NCI-H1105 (cell line): Measurements from ENCODE around the gene NCBP2.
A peak's percentile ranks its signal among the peaks of the same experiment; 100 is the strongest.

Experiments
- DNase-seq: peaks from one replicate; lab custom pipeline; 2025; lab: John Stamatoyannopoulos, UW

The NCBP2 gene

DNA sequence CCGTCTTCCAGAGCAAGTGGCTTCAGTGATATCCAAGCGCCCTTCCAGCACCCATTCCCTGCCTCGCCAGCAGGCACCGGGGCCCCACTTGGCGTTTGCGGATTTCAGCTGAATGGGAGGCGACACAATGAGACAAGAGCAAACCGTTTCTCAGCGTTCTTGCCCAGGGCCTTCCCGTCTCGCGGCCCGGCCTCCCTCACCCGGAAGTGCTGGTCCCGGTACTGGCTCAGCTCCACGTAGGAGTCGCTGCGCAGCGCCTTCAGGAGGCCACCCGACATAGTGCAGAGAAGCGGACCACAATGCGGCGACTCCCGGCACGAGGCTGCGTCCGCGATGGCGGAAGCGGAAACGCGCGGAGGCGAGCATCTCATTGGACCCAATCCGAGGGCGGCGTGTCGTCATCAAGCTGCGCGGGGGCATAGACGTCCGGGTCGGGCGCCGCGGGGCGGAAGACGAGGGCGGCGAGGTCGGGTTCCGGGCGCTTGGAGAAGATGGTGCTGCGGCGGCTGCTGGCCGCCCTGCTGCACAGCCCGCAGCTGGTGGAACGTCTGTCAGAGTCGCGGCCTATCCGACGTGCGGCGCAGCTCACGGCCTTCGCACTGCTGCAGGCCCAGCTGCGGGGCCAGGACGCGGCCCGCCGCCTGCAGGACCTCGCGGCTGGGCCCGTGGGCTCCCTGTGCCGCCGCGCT lies at the start of gene NCBP2:
Gene NCBP2 (minus strand): TSS at position 303 of the 689 bp plus-strand sequence. CDS start 25 bp downstream, at position 278.
- peak; percentile 100 for DNase-seq

DNA sequence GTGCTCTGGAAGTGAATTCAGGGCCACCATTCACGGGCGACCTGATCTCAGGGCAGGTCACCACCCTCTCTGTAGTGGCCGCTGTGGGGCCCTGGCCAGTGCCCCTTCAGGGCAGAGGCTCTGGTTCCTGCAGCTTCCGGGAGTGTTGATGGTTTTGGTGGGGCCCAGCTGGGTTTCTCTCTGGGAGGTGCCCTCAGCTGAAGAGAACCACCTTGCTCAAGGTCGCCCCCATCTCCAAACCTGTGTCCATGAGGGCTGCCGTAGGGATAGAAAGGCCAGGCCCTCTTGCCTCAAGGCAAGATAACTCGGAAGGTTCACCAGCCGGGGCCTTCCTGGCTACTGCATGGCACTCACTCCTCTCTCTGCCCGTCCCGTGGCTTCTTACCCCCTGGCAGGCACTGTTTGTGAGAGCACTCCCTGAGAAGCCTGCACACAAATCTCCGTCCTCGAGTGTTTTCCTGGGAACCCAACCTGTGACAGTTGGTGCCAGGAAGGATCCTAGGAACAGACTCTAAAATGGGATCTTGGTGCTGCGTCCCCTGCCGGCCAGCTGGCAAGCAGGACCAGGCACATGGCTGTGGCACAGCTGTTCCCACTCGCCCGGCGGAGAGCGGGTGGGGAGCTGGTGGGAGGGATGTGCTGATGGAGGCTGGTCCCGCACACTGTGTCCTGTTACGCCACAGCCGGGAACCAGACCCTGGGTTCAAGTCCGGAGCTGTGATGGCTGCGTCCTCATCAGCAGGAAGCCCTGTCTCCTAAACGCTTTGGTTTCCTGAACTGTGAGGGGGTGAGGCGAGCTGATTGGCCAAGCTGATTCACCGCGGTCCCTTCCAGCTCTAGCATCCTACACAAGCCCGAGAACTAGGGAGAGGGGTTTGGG lies 49.5 kb upstream of the NCBP2 start:
- DNase-seq = no peak

DNA sequence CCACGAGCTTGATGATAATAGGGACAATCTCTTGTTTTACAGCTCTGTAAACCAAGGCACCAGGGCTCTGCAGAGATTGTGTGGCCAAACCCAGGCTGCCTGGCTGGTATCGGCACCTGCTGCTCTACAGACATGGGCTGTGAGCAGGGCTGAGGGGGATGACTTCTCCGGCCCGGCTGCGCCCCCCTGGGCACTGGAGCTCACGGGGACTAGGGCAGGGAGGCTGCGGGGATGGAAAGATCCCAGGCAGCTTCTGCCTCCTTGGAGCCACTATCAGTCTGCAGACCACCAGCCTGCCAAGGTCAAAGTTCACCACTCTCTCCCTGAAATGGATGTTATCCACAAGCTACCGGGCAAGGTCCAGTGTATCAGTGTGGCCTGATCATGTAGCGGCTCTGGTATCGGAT lies 48.3 kb upstream of the NCBP2 start:
- DNase-seq = no peak

DNA sequence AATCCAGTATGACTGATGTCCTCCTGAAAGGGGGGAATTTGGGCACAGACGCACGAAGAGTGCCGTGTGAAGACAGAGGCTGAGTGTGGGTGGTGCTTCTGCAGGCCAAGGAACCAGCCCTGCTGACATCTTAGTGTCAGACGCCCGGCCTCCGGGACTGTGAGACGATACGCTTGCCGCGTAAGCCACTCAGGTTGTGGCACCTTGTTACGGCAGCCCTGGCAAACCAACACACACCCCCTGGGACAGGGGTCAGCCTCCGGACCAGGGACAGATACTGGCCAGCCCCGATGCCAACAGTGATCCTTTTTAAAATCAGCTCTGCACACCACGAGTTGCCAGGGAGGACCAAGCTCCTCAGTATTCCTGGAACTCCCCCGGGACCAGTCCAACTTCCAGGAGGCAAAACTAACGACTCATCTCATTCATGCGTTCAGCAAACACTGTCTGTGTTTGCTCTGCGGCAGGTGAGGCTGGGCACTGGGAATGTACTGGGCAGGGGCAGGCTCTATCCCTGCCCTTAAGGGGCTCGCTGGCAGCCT lies 47.5 kb upstream of the NCBP2 start:
- no peak for DNase-seq

DNA sequence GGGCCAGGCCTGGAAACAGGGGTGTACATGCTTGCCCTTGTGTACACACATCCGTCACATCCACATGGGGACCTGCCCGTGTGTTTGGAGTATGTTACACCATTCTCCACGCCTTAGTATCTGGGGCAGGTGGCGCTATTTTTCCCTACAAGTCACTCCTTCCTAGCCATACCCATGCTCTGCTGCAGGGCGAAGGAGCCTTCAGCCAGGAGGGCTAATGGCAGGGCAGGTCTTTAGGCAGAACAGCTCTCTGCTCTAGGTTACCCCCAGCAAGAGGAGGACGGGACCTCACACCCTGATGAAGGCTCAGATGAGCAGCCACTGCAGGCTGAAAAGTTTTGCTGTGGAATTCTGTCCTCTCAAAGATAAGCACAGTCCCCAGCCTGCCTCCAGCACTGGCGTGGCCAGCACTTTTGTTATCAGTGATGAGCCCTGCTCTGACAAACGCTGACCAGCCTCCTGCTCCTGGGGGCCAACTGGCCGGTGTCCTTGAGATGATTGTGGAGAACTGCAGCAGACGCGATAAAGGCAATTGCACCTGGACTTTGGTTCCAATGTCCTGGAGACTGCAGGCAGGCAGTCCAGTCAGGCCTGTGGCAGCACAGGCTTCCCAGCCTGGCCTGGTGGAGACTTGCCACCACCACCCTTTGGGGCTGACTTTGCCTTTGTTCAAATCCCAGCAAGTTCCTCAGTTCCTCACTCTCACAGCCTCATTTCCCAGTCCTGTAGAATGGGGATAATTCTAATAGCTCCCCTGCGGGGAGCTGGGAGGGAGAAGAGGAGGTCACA lies 46.1 kb upstream of the NCBP2 start:
- DNase-seq = no peak

DNA sequence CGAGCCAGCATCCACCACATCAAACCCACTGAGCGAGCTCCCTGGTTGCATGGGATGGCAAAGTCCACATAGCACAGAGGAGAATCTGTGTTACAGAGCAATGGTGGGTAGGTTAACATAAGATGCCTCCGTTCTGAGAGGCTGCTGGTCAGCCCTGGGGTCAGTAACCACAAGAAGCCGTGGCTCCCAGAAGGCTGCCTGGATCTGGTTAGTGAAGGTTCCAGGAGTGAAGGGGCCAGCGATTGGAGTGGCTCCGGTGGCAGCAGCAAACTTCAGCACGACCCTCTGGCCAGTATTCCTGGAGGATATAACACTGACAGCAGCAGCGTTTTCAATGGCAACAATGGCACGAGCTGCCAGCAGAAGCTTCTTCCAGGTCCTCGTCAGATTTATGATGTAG lies 44.7 kb upstream of the NCBP2 start:
- no peak for DNase-seq

DNA sequence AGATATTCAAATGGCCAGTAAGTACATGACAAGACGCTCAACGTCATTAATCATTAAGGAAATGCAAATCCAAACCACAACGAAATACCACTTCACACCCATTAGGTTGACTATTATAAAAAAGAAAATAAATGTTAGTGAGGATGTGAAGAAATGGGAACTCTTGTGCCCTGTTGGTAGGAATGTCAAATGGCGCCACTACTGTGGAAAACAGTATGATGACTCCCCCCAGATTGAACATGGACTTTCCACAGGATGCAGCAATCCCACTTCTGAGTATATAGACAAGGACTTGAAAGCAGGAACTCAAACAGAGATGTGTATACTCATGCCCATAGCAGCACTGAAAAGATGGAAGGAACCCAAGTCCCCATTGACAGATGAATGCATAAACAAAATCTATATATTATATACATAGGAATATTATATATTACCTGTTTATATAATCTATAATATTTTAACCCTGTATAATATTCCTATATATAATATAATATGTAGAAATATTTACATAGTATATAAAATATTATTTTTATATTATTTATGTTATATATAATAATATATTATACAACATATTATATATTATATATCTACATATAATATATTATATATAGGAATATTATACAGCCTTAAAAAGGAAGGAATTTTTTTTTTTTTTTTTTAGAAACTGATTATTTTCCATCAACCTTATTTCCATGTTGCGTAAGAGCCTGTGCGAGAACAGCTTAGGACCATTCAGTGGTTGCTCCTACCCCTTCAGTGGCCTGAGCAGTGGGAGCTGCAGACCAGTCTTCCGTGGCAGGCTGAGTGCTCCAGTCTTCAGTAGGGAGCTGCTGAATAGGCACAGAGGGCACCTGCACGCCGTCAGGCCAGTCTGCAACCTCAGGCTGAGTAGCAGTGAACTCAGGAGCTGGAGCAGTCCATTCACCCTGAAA lies 43.9 kb upstream of the NCBP2 start:
- no peak for DNase-seq

DNA sequence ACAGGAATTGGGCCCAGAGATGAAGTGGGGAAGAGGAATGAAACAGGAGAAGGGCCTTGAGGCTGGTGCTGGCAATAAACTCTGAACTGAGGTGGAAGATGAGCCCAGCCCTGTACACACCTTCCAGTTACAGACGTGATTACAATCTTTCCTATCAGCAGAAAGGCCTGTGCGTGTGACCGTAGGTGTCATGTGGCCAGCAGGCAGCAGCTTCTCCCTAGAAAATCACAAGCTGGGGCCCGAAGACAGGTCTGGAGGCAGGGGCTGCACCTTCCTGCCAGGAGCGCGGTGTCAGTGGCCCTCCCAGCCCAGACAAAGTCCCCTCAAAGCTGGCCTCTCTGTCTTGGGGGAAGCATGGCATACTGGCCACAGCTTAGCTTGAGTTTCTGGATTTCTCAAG lies 43.0 kb upstream of the NCBP2 start:
- DNase-seq = no peak

DNA sequence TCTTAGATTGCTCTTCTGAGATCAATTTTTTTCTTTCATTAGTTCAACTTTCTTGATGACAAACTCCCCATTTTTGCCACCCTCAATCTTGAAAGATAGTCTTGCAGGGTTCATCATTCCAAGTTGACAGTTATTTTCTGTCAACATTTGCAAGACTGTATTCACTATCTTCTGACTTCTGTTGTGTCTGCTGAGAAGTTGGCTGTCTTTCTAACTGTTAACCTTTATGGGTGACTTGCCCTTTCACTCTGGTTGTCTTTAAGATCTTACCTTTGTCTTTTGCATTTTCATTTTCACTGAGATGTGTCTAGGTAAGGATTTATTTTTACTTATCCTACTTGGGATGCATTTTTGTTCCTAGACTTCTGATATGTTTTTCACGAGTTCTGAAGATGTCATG lies 40.9 kb upstream of the NCBP2 start:
- DNase-seq = no peak

DNA sequence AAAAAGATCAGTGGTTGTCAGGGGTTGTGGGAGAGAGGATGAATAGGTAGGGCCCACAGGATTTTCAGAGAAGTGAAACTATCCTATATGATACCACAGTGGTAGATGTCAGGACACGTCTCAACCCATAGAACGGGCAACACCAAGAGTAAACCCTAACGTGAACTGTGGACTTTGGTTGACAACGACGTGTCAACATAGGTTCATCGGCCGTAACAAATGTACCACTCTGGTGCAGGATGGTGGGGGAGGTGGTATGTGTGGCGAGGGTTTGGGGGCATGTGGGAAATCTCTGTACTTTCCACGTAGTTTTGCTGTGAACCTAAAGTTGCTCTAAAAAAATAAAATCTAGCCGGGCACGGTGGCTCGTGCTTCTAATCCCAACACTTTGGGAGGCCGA lies 39.3 kb upstream of the NCBP2 start:
- DNase-seq = no peak

DNA sequence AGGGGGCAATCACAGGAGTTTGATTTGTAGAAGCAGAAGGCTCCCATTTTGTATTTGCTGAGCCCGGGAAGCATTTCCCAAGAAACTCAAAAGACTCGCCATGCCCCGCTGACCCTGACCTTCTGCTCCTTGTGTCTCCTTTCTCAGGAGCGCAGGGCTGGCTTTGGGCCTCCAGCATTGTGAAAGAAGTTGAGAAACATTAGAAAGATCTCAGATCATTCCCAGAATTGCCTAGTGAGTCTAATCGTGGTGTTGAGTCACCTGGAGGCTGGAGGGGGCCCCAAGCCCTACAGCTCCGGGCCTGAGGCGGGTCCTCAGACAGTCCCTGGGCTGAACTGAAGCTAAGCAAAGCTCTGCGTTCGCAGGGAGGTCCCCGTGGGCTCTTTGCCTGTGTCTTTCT lies 37.2 kb upstream of the NCBP2 start:
- no peak for DNase-seq

DNA sequence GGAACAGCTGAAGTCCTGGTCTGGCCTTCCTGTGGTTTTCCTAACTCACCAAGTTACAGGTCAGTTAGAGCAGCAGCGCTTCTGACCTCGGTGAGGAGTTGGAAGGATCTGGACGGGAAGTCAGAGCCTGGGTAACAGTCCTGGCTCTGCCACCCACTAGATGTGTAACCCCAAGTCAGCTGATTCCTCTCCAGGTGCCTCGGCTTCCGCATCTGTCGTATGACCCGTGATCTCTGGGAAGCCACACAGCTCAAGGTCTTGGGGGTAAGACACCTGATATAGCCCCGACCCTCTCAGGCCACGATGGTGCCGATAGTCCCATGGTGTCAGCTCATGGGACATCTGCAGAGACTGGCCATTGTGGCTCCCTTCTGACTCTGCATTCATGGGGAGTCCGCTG lies 34.6 kb upstream of the NCBP2 start:
- DNase-seq = no peak

DNA sequence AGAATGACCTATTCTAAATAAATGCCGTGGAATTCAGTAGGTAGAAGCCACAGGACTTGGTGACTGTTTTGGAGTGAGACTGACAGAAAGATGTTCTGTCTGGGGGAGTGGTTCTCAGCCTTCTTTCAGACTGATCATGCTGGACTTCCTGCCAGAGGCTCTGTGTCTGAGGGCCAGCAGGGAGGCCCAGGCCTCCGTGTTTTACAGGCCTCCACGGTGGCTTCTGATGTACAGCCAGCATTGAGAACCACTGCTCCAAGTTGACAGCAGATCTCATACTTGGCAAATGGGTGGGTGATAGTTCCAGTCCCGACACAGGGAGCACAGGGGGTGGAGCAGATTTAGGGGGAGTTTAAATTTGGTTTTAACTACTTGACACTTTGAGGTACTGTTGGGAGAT lies 33.0 kb upstream of the NCBP2 start:
- no peak for DNase-seq

DNA sequence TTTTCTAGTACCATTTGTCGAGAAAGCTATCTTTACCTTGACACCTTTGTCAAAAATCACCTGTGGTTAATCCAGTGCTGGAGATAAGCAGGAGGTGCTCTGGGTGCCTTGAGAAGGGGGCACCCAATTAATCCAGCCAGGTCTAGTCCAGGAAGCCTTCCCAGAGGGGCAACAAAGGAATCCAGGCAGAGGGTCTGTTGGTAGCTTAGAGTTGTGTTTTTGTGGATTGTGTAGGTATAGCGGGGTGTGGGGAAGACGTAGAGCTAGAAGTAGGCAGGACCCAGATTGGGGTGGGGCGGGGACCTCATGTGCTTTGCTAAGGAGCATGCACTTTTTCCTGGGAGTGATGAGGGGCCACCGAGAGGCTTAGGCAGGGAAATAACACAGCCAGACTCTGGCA lies 32.3 kb upstream of the NCBP2 start:
- no peak for DNase-seq

DNA sequence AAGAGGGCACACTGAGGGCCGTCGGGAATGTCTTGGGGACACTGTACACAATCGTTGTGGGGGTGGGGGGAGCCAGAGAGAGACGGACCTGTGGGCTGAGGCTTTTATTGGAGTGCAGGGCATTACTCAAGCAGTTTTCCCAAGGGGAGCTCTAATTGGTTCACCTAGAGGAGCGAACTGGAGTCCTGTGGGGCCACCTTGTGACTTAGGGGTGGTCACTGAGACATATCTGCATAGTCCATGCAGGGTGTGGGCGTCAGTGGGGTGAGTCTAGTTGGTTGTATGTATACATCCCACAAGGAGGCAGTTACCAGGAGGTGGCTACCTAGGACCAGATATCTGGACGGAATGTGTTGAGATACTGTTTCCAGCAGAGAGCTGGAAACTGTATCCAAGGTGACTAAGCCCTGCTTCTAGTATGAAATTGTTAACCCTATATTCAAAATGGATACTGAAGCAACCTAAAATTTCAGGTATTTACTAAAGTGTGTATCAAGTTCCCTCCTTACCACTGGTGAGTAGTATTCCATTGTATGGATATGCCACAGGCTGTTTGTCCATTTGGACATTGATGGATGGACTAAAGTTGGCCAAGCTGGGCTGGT lies 28.9 kb upstream of the NCBP2 start:
- no peak for DNase-seq

DNA sequence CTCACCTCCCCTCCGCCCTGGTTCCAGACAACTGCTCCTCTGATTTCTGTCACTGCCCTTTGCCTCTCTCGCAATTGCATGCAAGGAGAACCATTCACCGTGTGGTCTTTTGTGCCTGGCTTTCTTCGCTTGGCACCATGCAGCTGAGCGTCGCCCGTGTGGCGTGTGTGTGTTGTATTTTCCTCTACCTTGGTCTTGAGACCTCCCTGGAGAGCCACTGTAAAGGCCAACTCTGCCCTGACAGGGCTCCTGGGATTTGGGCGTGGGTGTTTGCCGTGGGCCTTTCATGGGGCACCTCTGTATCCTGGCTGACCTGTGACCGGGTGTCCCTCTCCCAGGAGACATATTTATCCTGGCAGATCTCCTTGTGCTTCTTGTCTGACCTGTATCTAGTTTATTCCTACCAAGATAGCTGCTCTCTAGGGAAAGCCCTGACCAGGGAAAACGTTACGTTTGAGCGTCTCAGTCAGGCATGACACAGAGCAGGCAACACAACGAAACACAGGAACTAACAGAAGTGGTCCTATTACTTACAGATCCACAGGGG lies 28.3 kb upstream of the NCBP2 start:
- DNase-seq = no peak

DNA sequence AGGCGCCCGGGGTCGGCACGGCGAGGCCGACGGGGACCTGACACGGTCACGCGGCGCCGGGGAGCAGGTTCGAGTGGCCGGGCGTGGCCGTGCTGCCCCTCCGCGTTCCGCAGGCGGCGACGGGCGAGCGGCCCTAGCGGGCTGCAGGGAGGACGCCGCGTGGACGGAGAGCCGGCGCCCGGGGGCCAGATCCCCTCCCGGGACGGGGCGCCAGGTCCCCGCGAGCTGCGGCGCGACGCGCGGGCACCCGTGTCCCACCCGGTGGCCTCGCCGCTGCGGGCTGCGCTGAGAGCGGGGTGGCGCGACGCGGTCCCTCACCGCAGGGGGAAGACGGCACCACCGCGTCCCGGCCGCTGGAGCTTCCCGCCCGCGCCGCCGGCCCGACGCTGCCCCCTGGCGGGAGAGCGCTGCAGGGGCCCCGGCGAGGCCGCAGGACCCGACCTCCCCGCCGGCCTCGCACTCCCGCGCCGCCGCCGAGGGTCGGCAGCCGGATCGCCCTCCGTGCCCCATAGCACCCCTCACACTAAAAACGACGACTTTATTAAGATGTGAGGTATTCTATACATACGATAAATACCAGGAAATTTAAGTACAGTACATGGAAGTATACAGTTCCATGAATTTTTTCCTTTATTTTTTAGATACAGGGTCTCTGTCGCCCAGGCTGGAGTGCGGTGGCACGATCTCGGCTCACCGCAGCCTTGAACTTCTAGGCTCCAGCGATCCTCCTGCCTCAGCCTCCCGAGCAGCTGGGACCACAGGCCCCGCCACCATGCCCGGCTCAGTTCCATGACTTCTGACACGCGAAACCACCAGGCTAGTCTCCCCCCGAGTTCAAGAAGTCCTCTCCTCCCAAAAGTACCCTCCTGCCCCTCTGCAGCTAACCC lies 27.6 kb upstream of the NCBP2 start:
- DNase-seq = peak; percentile 48

DNA sequence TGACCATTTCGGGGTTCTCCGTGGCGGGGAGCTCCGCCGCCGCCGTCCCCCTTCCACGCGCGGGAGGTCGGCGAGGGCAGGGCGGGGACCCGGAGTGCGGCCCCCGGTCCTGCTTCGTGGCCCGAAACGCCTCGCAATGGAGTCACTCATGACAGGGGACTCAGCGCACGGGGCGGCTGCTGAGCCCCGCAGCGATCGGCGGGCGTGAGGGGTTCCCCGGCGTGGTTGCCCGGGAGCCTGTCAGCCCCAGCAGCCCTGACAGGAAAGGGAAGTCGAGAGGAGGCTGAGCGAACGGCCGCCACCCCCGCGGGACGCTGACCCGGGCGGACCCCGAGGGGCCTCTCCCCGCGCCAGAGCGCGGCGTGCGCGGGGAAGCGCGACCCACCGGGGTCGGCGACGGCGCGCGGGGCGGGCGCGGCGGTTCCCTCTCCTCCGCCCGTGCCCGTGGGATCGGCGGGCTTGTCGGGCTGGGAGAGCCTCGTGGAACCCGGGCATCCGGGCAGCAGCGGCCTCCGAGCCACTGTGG lies 26.9 kb upstream of the NCBP2 start:
- no peak for DNase-seq
